ENCODE data around the gene SPSB1. TPM values are rescaled to one million over a fixed set of nuclear protein-coding genes. Genes with fewer than 3 reads are reported as not detected.

SPSB1 gene
- total RNA-seq, 1 donor from 2014 or later: 17.6 TPM

- TF ChIP-seq CTCF (IDR thresholded peaks at IDR 0.05; ENCODE audit: insufficient read depth, low read length, severe bottlenecking): no peak
- DNase-seq (ENCODE audit: low read depth) (no peak), FAIRE-seq (no peak)
- H3K36me3 ChIP-seq (ENCODE audit: control insufficient read depth, insufficient read depth, low read length): peaks cover 4% of the 10 kb centered on the region
- no peak overlapping the region for H3K4me3 ChIP-seq (ENCODE audit: low read depth, low read length)
- H3K27me3 ChIP-seq (ENCODE audit: control insufficient read depth, insufficient read depth, low read length): no peaks in the 10 kb centered on the region
Observed at GRCh38 chr1:9317591-9318417, 25.1 kb downstream of the SPSB1 start.

GRCh38 chr1:9319208-9319788 lies 26.6 kb downstream of the SPSB1 start:
- no peaks in the 10 kb centered on the region for H3K27me3 ChIP-seq (ENCODE audit: control insufficient read depth, insufficient read depth, low read length)
- peaks cover 4% of the 10 kb centered on the region for H3K36me3 ChIP-seq (ENCODE audit: control insufficient read depth, insufficient read depth, low read length)
- DNase-seq (ENCODE audit: low read depth) (no peak), FAIRE-seq (no peak)
- H3K4me3 ChIP-seq (ENCODE audit: low read depth, low read length): no peak overlapping the region
- no peak for TF ChIP-seq CTCF (IDR thresholded peaks at IDR 0.05; ENCODE audit: insufficient read depth, low read length, severe bottlenecking)

GRCh38 chr1:9319789-9320519 lies 27.3 kb downstream of the SPSB1 start:
- no peak for FAIRE-seq
- no peak for TF ChIP-seq CTCF (IDR thresholded peaks at IDR 0.05; ENCODE audit: insufficient read depth, low read length, severe bottlenecking)
- Histone ChIP-seq H3K36me3 (ENCODE audit: control insufficient read depth, insufficient read depth, low read length) (peaks cover 4% of the 10 kb centered on the region), H3K4me3 (ENCODE audit: low read depth, low read length) (no peak overlapping the region), H3K27me3 (ENCODE audit: control insufficient read depth, insufficient read depth, low read length) (no peaks in the 10 kb centered on the region)
- no peak for DNase-seq (ENCODE audit: low read depth)

GRCh38 chr1:9320520-9321479 lies 28.1 kb downstream of the SPSB1 start:
- FAIRE-seq (no peak), DNase-seq (ENCODE audit: low read depth) (no peak)
- Histone ChIP-seq H3K27me3 (ENCODE audit: control insufficient read depth, insufficient read depth, low read length) (no peaks in the 10 kb centered on the region), H3K4me3 (ENCODE audit: low read depth, low read length) (no peak overlapping the region), H3K36me3 (ENCODE audit: control insufficient read depth, insufficient read depth, low read length) (peaks cover 4% of the 10 kb centered on the region)
- no peak for TF ChIP-seq CTCF (IDR thresholded peaks at IDR 0.05; ENCODE audit: insufficient read depth, low read length, severe bottlenecking)

- peak; percentile 98 for FAIRE-seq
- Histone ChIP-seq H3K36me3 (ENCODE audit: control insufficient read depth, insufficient read depth, low read length) (peaks cover 2% of the 10 kb centered on the region), H3K27me3 (ENCODE audit: control insufficient read depth, insufficient read depth, low read length) (no peaks in the 10 kb centered on the region), H3K4me3 (ENCODE audit: low read depth, low read length) (no peak overlapping the region)
- TF ChIP-seq CTCF (IDR thresholded peaks at IDR 0.05; ENCODE audit: insufficient read depth, low read length, severe bottlenecking): no peak
- peak; percentile 86 for DNase-seq (ENCODE audit: low read depth)
Observed at GRCh38 chr1:9321480-9321849, 28.8 kb downstream of the SPSB1 start.
